ENCODE results near the gene GAS7.

GAS7 gene

GRCh38 chr17:10071141-10071540 is 127.3 kb downstream of the GAS7 start:
- no peaks in the 10 kb centered on the region for H4K20me1 ChIP-seq (ENCODE audit: insufficient read depth, low read length)
- no peak overlapping the region for H3K4me2 ChIP-seq (ENCODE audit: low read length)
- H3K9ac ChIP-seq (ENCODE audit: low read length) = no peak overlapping the region
- no peaks in the 10 kb centered on the region for H3K36me3 ChIP-seq (ENCODE audit: insufficient read depth, low read length)
- H3K4me1 ChIP-seq (ENCODE audit: insufficient read depth, low read length, severe bottlenecking) = no peaks in the 10 kb centered on the region
- no peaks in the 10 kb centered on the region for H3K79me2 ChIP-seq (ENCODE audit: insufficient read depth, low read length)
- H3K9me2 ChIP-seq (ENCODE audit: low read depth, low read length) = no peaks in the 10 kb centered on the region
- H2AFZ ChIP-seq (ENCODE audit: low read length) = no peak overlapping the region
- no peak overlapping the region for H3K27ac ChIP-seq (ENCODE audit: low read depth, low read length, poor library complexity, severe bottlenecking)
- H3K4me3 ChIP-seq (ENCODE audit: low read depth, low read length, poor library complexity, severe bottlenecking) = no peak overlapping the region
- H3F3A ChIP-seq (ENCODE audit: insufficient read depth, low read length) = no peaks in the 10 kb centered on the region
- no peak for TF ChIP-seq EZH2 (IDR thresholded peaks at IDR 0.05; ENCODE audit: borderline replicate concordance, low read length)
- TF ChIP-seq, protein P1, sequence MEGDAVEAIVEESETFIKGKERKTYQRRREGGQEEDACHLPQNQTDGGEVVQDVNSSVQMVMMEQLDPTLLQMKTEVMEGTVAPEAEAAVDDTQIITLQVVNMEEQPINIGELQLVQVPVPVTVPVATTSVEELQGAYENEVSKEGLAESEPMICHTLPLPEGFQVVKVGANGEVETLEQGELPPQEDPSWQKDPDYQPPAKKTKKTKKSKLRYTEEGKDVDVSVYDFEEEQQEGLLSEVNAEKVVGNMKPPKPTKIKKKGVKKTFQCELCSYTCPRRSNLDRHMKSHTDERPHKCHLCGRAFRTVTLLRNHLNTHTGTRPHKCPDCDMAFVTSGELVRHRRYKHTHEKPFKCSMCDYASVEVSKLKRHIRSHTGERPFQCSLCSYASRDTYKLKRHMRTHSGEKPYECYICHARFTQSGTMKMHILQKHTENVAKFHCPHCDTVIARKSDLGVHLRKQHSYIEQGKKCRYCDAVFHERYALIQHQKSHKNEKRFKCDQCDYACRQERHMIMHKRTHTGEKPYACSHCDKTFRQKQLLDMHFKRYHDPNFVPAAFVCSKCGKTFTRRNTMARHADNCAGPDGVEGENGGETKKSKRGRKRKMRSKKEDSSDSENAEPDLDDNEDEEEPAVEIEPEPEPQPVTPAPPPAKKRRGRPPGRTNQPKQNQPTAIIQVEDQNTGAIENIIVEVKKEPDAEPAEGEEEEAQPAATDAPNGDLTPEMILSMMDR (IDR thresholded peaks at IDR 0.05; ENCODE audit: low read length) = no peak
- H3K27me3 ChIP-seq (ENCODE audit: insufficient read depth, low read length) = no peaks in the 10 kb centered on the region
- H3K9me3 ChIP-seq (ENCODE audit: low read length) = no peaks in the 10 kb centered on the region

DNA sequence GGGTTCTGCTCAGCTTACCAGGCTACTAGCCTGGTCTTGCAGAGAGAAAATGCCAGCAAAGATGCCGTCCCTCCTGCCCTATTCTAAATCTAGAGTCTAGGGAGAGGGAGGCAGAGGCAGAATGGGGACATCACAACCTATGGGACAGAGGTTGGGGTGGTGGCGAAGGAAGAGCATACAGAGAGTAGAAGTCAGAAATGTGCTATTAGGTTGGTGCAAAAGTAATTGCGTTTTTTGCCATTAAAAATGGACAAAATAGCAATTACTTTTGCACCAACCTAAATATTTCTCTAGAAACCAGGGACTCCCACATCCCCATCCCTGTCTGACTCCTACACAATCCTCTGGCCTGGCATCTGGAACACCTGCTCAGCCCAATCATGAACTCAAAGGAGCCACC is 127.7 kb downstream of the GAS7 start:
- Histone ChIP-seq H3K36me3 (ENCODE audit: insufficient read depth, low read length) (no peaks in the 10 kb centered on the region), H3K4me3 (ENCODE audit: low read depth, low read length, poor library complexity, severe bottlenecking) (no peak overlapping the region), H3K4me2 (ENCODE audit: low read length) (no peak overlapping the region), H3K79me2 (ENCODE audit: insufficient read depth, low read length) (no peaks in the 10 kb centered on the region), H3K9ac (ENCODE audit: low read length) (no peak overlapping the region), H3K27me3 (ENCODE audit: insufficient read depth, low read length) (no peaks in the 10 kb centered on the region), H4K20me1 (ENCODE audit: insufficient read depth, low read length) (no peaks in the 10 kb centered on the region), H3K9me2 (ENCODE audit: low read depth, low read length) (no peaks in the 10 kb centered on the region), H3K4me1 (ENCODE audit: insufficient read depth, low read length, severe bottlenecking) (no peaks in the 10 kb centered on the region), H3F3A (ENCODE audit: insufficient read depth, low read length) (no peaks in the 10 kb centered on the region), H3K27ac (ENCODE audit: low read depth, low read length, poor library complexity, severe bottlenecking) (no peak overlapping the region), H2AFZ (ENCODE audit: low read length) (no peak overlapping the region), H3K9me3 (ENCODE audit: low read length) (no peaks in the 10 kb centered on the region)
- TF ChIP-seq EZH2 (IDR thresholded peaks at IDR 0.05; ENCODE audit: borderline replicate concordance, low read length) = no peak
- TF ChIP-seq, protein P1 (IDR thresholded peaks at IDR 0.05; ENCODE audit: low read length) = no peak

DNA sequence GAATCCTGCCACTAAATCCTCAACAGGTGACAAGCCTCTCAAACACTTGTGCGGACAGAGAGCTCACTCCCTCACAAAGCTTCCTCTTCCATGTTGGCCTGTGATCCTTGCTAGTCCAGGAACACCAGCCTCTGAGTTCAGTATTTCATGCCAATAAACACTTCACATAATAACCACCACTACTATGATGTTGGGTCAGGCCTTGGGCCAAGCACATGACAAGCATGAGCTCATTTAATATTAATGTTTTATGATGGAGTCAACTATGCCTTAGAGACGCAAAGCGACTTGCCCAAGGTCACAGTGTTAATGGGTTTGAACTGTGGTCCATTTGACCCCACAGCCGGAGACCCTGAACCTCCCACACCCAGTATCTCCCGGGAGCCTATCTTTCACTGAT is 129.1 kb downstream of the GAS7 start:
- H3K79me2 ChIP-seq (ENCODE audit: insufficient read depth, low read length) = no peaks in the 10 kb centered on the region
- no peaks in the 10 kb centered on the region for H4K20me1 ChIP-seq (ENCODE audit: insufficient read depth, low read length)

More for the DNA sequence above, 129.1 kb downstream of the GAS7 start:
- Histone ChIP-seq H3K4me2 (ENCODE audit: low read length) (no peak overlapping the region), H3K9ac (ENCODE audit: low read length) (no peak overlapping the region), H3K27me3 (ENCODE audit: insufficient read depth, low read length) (no peaks in the 10 kb centered on the region), H2AFZ (ENCODE audit: low read length) (no peak overlapping the region), H3K27ac (ENCODE audit: low read depth, low read length, poor library complexity, severe bottlenecking) (no peak overlapping the region), H3K9me2 (ENCODE audit: low read depth, low read length) (no peaks in the 10 kb centered on the region), H3K4me1 (ENCODE audit: insufficient read depth, low read length, severe bottlenecking) (no peaks in the 10 kb centered on the region), H3K4me3 (ENCODE audit: low read depth, low read length, poor library complexity, severe bottlenecking) (no peak overlapping the region), H3K36me3 (ENCODE audit: insufficient read depth, low read length) (no peaks in the 10 kb centered on the region), H3K9me3 (ENCODE audit: low read length) (no peaks in the 10 kb centered on the region), H3F3A (ENCODE audit: insufficient read depth, low read length) (no peaks in the 10 kb centered on the region)
- no peak for TF ChIP-seq EZH2 (IDR thresholded peaks at IDR 0.05; ENCODE audit: borderline replicate concordance, low read length)
- TF ChIP-seq, protein P1 (IDR thresholded peaks at IDR 0.05; ENCODE audit: low read length) = no peak
